Muscle layer of duodenum (tissue), 2 donors: Measurements from ENCODE around the gene PCDH15.
"Not testable (repeated sequence)": the region's sequence is repeated elsewhere in the genome, so short reads cannot be mapped to it uniquely, and the experiment has no call there.

Experiments
- H3K27ac ChIP-seq: one replicate; pipeline ENCODE4 v1.7.0; 2013; ENCODE audit warnings: mild to moderate bottlenecking, low read length
- H3K27me3 ChIP-seq: one replicate; pipeline ENCODE4 v1.7.0; 2013; ENCODE audit warnings: low read depth, mild to moderate bottlenecking, control low read depth, low read length
- H3K36me3 ChIP-seq, 2 donors: one replicate each; pipeline ENCODE4 v1.7.0; 2013; ENCODE audit warnings: low read length in 2 of 2, control low read depth in 1 of 2, mild to moderate bottlenecking in 1 of 2; ENCODE audit not compliant: insufficient read depth in 2 of 2, control insufficient read depth in 1 of 2
- H3K4me1 ChIP-seq, 2 donors: one replicate each; pipeline ENCODE4 v1.7.0; 2013; ENCODE audit warnings: low read length in 2 of 2, mild to moderate bottlenecking in 2 of 2, control low read depth in 1 of 2, moderate library complexity in 1 of 2; ENCODE audit not compliant: insufficient read depth in 2 of 2, control insufficient read depth in 1 of 2
- H3K4me3 ChIP-seq, 2 donors: one replicate each; pipeline ENCODE4 v1.7.0; 2013; ENCODE audit warnings: low read length in 2 of 2, low read depth in 1 of 2, mild to moderate bottlenecking in 1 of 2
- H3K9me3 ChIP-seq, 2 donors: one replicate each; pipeline ENCODE4 v1.7.0; 2013; ENCODE audit warnings: low read length in 2 of 2, control low read depth in 1 of 2, mild to moderate bottlenecking in 1 of 2; ENCODE audit not compliant: control insufficient read depth in 1 of 2
- donor health status: healthy.

Gene PCDH15

DNA sequence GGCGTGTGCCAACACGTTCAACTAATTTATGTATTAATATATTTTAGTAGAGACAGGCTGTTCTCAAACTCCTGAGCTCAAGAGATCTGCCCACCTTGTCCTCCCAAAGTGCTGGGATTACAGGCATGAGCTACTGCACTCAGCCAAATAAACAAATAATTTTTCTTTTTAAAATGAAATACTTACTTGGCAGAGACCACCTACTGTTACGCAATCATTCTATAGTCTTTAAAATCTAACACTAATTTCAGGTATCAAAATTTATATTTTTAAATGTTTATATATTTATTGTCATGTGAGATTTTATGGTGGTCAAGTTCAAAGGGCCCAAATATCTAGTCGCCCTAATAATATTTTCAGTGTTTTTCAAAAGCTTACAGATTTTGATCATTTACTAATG, 323.3 kb downstream of the PCDH15 start:
- no peaks in the 10 kb centered on the region for H3K4me1 ChIP-seq
- H3K36me3 ChIP-seq, result no peaks in the 10 kb centered on the region
- H3K27ac ChIP-seq, result no peak overlapping the region
- H3K9me3 ChIP-seq, result no peaks in the 10 kb centered on the region
- H3K27me3 ChIP-seq, result no peaks in the 10 kb centered on the region
- H3K4me3 ChIP-seq, result no peak overlapping the region

DNA sequence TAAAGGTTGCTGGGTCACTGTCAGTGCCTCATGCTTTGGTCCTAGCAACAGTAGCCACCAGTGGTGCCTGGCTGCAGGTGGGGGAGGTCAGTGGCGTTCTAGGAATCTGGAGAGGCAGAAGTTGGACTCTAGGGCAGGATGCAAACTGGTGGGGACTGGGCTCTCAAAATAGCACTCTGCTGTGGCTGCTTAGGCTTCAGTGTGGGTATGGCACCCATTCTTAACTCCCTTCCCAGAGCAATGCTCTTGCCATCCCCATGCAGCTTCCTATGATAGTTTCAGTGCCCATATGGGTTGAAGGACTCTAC, 330.8 kb downstream of the PCDH15 start:
- no peak overlapping the region for H3K27ac ChIP-seq
- H3K4me3 ChIP-seq, result no peak overlapping the region
- no peaks in the 10 kb centered on the region for H3K27me3 ChIP-seq
- H3K9me3 ChIP-seq, result no peaks in the 10 kb centered on the region
- H3K36me3 ChIP-seq, result no peaks in the 10 kb centered on the region
- H3K4me1 ChIP-seq, result no peaks in the 10 kb centered on the region

DNA sequence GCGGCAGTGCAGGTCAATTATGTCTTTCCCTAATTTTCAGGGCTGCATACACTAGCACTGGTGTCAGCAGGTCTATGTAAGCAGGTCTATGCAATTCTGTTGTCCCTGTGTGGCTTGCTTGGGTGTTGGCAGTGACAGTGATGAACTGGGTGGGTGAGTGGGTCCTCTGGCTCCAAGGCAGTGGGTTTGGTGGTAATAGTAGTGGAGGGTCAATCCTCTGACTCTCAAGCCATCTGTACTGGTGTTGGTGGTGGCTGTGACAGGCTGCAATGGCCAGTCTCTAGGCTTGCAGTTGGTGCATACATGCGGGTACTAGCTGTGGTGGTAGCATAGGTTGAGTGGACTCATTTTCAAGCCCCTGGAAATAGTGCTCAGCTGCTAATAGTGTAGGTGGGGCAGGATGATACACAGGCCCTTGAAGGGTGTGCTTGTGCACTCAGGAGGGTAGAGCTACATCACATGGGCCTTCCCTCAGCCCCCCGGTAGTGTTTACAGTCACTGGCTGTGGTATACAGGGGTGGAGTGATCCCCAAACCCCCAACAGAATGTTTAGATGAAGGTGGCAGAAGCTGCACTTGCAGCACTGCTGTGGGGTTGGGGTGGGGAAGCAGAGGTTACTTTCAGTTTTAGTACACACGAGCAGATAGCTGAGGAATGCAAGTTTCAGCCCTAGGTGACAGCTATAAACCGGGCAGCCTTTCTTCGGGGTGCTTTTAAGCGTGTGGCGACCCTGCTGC, 331.3 kb downstream of the PCDH15 start:
- no peaks in the 10 kb centered on the region for H3K9me3 ChIP-seq
- H3K27me3 ChIP-seq, result no peaks in the 10 kb centered on the region
- H3K36me3 ChIP-seq, result no peaks in the 10 kb centered on the region
- no peak overlapping the region for H3K27ac ChIP-seq
- H3K4me3 ChIP-seq, result no peak overlapping the region
- H3K4me1 ChIP-seq, result no peaks in the 10 kb centered on the region

DNA sequence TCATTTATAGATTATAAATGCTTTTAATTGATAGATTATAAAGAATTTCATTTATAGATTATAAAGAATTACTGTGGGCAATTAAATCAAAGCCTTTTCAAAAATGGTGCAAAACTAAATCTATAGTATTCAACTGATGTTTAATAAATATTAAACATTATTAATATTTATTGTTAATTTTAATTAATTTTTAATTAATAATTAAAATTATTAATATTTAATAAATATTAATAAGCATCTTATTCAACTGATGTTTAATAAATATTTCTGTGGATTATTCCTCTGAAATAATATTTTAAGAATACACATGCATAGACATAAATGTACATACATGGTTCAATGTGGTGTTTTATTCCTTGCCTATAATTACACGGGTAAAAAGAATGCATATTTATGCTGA, 346.8 kb downstream of the PCDH15 start:
- Histone ChIP-seq H3K27ac (no peak overlapping the region), H3K27me3 (no peaks in the 10 kb centered on the region), H3K4me3 (no peak overlapping the region), H3K9me3 (no peaks in the 10 kb centered on the region), H3K4me1 (no peaks in the 10 kb centered on the region), H3K36me3 (no peaks in the 10 kb centered on the region)

- no peaks in the 10 kb centered on the region for H3K4me1 ChIP-seq
- no peak overlapping the region for H3K4me3 ChIP-seq
- H3K36me3 ChIP-seq, result no peaks in the 10 kb centered on the region
- no peak overlapping the region for H3K27ac ChIP-seq
- H3K27me3 ChIP-seq, result no peaks in the 10 kb centered on the region
- H3K9me3 ChIP-seq, result no peaks in the 10 kb centered on the region
These were observed 352.0 kb downstream of the PCDH15 start for GRCh38 chr10:54449056-54449455.

GRCh38 chr10:54444170-54444569, 356.9 kb downstream of the PCDH15 start:
- H3K36me3 ChIP-seq, result no peaks in the 10 kb centered on the region
- H3K27me3 ChIP-seq, result no peaks in the 10 kb centered on the region
- H3K4me3 ChIP-seq, result no peak overlapping the region
- no peaks in the 10 kb centered on the region for H3K4me1 ChIP-seq
- no peak overlapping the region for H3K27ac ChIP-seq
- H3K9me3 ChIP-seq, result no peaks in the 10 kb centered on the region

GRCh38 chr10:54441275-54441674, 359.8 kb downstream of the PCDH15 start:
- H3K36me3 ChIP-seq, result no peaks in the 10 kb centered on the region
- no peak overlapping the region for H3K27ac ChIP-seq
- H3K27me3 ChIP-seq, result no peaks in the 10 kb centered on the region
- H3K4me1 ChIP-seq, result no peaks in the 10 kb centered on the region
- H3K9me3 ChIP-seq, result no peaks in the 10 kb centered on the region
- no peak overlapping the region for H3K4me3 ChIP-seq

DNA sequence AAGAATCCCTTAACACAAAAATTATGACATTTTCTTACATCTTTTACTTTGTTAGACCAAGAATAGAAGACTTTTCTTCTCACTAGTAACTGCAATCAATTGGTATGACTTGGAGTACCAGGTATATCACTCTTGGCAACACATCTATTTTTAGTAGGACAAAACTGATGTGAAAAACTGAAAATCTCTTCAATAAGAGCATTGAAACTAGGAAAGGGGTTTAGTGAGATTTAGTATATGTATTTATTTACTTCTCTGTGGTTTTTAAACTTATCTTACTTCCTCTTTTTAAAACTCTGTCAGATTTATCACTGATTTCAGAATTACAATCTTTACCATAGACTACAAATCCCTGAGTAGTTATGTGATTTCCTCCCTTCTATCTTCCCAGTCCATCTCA, 366.2 kb downstream of the PCDH15 start:
- no peaks in the 10 kb centered on the region for H3K4me1 ChIP-seq
- H3K9me3 ChIP-seq, result no peaks in the 10 kb centered on the region
- no peak overlapping the region for H3K4me3 ChIP-seq
- H3K27me3 ChIP-seq, result no peaks in the 10 kb centered on the region
- H3K27ac ChIP-seq, result no peak overlapping the region
- H3K36me3 ChIP-seq, result no peaks in the 10 kb centered on the region

DNA sequence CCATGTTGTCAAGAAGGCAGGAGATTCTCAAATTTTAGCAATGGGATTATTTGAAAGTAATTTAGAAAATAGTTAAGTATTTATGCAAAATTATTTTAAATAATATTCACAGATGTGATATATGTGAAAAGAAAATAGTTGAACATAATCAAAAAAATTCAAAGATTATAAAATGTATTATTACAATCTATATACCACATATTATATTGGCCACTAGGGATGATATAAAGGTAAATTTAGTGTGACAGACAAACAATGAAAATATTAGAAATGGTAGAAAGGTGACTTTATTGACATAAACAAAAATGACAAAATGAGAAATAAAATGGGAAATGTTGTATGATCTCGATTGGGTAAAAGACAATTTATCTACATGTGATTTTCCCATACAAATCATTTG, 385.5 kb downstream of the PCDH15 start:
- H3K4me3 ChIP-seq, result no peak overlapping the region
- H3K9me3 ChIP-seq, result no peaks in the 10 kb centered on the region
- no peak overlapping the region for H3K27ac ChIP-seq
- H3K27me3 ChIP-seq, result no peaks in the 10 kb centered on the region
- H3K36me3 ChIP-seq, result no peaks in the 10 kb centered on the region
- H3K4me1 ChIP-seq, result no peaks in the 10 kb centered on the region

- H3K27ac ChIP-seq, result no peak overlapping the region
- no peaks in the 10 kb centered on the region for H3K27me3 ChIP-seq
- H3K4me1 ChIP-seq, result no peaks in the 10 kb centered on the region
- no peak overlapping the region for H3K4me3 ChIP-seq
- H3K9me3 ChIP-seq, result no peaks in the 10 kb centered on the region
- no peaks in the 10 kb centered on the region for H3K36me3 ChIP-seq
These were observed 398.5 kb downstream of the PCDH15 start for GRCh38 chr10:54402576-54402975.

DNA sequence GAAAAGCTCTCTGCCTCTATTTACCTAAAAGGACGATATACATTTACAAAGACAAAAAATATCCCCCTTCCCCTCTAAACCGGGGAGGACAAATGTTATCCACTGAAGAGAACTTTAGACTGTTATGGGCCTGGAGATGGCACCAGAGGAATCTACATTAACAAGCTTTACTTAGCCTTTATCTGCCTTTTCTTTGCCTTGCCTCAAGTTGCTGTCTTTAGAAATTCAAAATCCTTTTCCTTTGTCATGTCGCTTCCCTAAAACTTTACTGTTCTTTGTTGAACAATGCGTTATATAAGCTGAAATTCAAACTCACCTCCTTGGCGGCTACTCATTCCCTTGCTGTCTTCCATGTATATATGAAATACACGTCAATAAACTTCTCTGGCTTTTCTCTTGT, 405.0 kb downstream of the PCDH15 start:
- Histone ChIP-seq H3K4me3 (no peak overlapping the region), H3K27me3 (no peaks in the 10 kb centered on the region)

DNA sequence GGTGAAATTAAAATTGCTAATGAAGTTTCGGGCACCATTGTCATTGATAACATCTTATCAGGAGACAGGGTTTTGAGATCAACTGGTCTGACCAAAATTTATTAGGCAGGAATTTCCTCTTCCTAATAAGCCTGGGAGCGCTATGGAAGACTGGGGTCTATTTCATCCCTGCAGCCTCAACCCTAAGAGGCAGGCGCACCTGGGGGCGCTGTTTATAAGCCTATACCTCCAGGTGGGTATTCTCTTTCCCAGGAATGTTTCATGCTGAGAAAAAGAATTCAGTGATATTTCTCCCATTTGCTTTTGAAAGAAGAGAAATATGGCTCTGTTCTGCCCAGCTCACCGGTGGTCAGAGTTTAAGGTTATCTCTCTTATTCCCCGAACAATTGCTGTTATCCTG, 406.4 kb downstream of the PCDH15 start:
- not testable (repeated sequence) for H3K27me3 ChIP-seq, H3K9me3 ChIP-seq, H3K27ac ChIP-seq, H3K36me3 ChIP-seq, H3K4me1 ChIP-seq, H3K4me3 ChIP-seq

More for the DNA sequence above, 405.0 kb downstream of the PCDH15 start:
- no peak overlapping the region for H3K27ac ChIP-seq
- H3K4me1 ChIP-seq, result no peaks in the 10 kb centered on the region
- no peaks in the 10 kb centered on the region for H3K36me3 ChIP-seq
- H3K9me3 ChIP-seq, result no peaks in the 10 kb centered on the region
